ENCODE measurements around the gene NALCN. TPM values are rescaled to one million over a fixed set of nuclear protein-coding genes. Genes with fewer than 3 reads are reported as not detected.

NALCN gene
- total and polyA plus RNA-seq, 2 experiments from 2014 or later = 0.50 to 0.87 TPM

GRCh38 chr13:101383595-101383994 is 32.7 kb downstream of the NALCN start (continued):
- TF ChIP-seq ZNF462 (CRISPR knock-in tag; IDR thresholded peaks at IDR 0.05) = no peak

DNA sequence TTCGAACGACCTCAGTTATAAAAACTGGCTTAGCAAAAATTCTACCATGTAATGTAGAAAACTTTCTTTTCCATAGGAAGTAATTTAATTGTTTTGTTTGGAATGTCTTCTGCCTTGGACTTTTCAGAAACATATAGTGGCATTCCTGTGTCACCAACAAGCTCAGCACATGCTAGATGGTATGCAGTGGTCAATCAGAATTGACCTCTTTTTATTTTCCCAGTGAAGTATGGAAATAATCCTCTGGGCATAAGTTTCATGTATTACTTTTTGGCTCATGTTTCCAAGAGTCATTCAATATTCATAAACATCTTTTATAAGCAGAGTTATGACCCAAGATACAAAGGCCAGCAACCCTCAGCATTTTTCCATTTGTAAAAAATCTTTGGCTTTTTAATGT is 33.6 kb downstream of the NALCN start:
- H3K4me3 Mint-ChIP-seq = no peak overlapping the region
- Histone ChIP-seq H3F3A (replicated peaks; ENCODE audit: low read depth) (no peaks in the 10 kb centered on the region), H3K4me2 (peak overlapping the region; percentile 3; the same call in 1 of the 2 replicates), H3K4me1 (ENCODE audit: insufficient read depth) (peaks cover 26% of the 10 kb centered on the region), H3K27ac (ENCODE audit: low read depth) (no peak overlapping the region), H3K27me3 (ENCODE audit: insufficient read depth) (no peaks in the 10 kb centered on the region), H3K4me3 (no peak overlapping the region), H3K9me2 (ENCODE audit: insufficient read depth) (no peaks in the 10 kb centered on the region), H3K36me3 (ENCODE audit: insufficient read depth) (no peaks in the 10 kb centered on the region), H3K79me2 (replicated peaks; ENCODE audit: insufficient read depth) (no peaks in the 10 kb centered on the region), H2AFZ (no peak overlapping the region), H4K20me1 (replicated peaks; ENCODE audit: insufficient read depth) (no peaks in the 10 kb centered on the region)
- H3K36me3 Mint-ChIP-seq (ENCODE audit: low read depth) = no peaks in the 10 kb centered on the region; the same call in 2 of the 3 replicates
- TF ChIP-seq JUNB (IDR thresholded peaks at IDR 0.05; ENCODE audit: unreplicated experiment) (no peak), ZNF462 (CRISPR knock-in tag; IDR thresholded peaks at IDR 0.05) (no peak), EZH2phosphoT487 (IDR thresholded peaks at IDR 0.05; ENCODE audit: unreplicated experiment) (no peak), CREB1 (CRISPR knock-in tag; IDR thresholded peaks at IDR 0.05; ENCODE audit: low read depth) (no peak), NANOG (IDR thresholded peaks at IDR 0.05; ENCODE audit: borderline replicate concordance) (no peak), POLR2AphosphoS5 (IDR thresholded peaks at IDR 0.05; ENCODE audit: low read depth) (no peak)
- H3K9me3 Mint-ChIP-seq = no peaks in the 10 kb centered on the region
- peaks cover 4% of the 10 kb centered on the region for H3K27me3 Mint-ChIP-seq (ENCODE audit: insufficient read depth, low read depth, poor library complexity)
- H3K4me1 Mint-ChIP-seq = peaks cover 38% of the 10 kb centered on the region
- no peak overlapping the region for H3K27ac Mint-ChIP-seq
- ATAC-seq = no peak
- DNase-seq (ENCODE audit: low spot score) = no peak
